HepG2 (cell line): ENCODE data around the gene PIK3R3. TPM values are rescaled to one million over a fixed set of nuclear protein-coding genes. Genes with fewer than 3 reads are reported as not detected.

Experiments used
- CHD2 ChIP-seq: IDR thresholded peaks from 2 replicates; pipeline ENCODE4 v1.6.1; 2011; ENCODE audit warnings: low read depth, low read length, improper control_type of control experiment
- ELF4 ChIP-seq: sonication (generic); formaldehyde crosslinking; IDR thresholded peaks from 2 replicates; pipeline ENCODE4 v1.5.0; 2020; ENCODE audit warnings: missing genetic modification reagents, mild to moderate bottlenecking, moderate library complexity, borderline replicate concordance
- JDP2 ChIP-seq: sonication (generic); formaldehyde crosslinking; IDR thresholded peaks from 2 replicates; pipeline ENCODE4 v1.8.1; 2022; ENCODE audit warnings: missing genetic modification reagents, borderline replicate concordance
- MAZ ChIP-seq, 2 experiments: sonication (generic) in 1 of 2; formaldehyde crosslinking in 1 of 2; IDR thresholded peaks; 2 replicates each; pipeline versions ENCODE4 v1.5.0 to v1.6.1; 2012 to 2020; ENCODE audit warnings: low read depth in 2 of 2, mild to moderate bottlenecking in 2 of 2, borderline replicate concordance in 1 of 2, improper control_type of control experiment in 1 of 2, low read length in 1 of 2, missing genetic modification reagents in 1 of 2, moderate library complexity in 1 of 2
- MTF1 ChIP-seq: sonication (generic); formaldehyde crosslinking; IDR thresholded peaks from 2 replicates; pipeline ENCODE4 v1.5.0; 2020; ENCODE audit warnings: missing genetic modification reagents
- NFYB ChIP-seq: sonication (generic); formaldehyde crosslinking; IDR thresholded peaks from 2 replicates; pipeline ENCODE4 v1.4.0; 2020; ENCODE audit warnings: missing genetic modification reagents
- PAX8 ChIP-seq: sonication (generic); formaldehyde crosslinking; IDR thresholded peaks from 2 replicates; pipeline ENCODE4 v1.8.0; 2022; ENCODE audit warnings: mild to moderate bottlenecking, missing genetic modification reagents, borderline replicate concordance
- PCBP2 ChIP-seq: fragments of 200-400 bp; formaldehyde crosslinking; optimal IDR thresholded peaks from 2 replicates; pipeline ENCODE3; 2018; ENCODE audit warnings: low read length, low read depth; ENCODE audit not compliant: poor library complexity, severe bottlenecking
- PLRG1 ChIP-seq: fragments of 450-650 bp; conservative IDR thresholded peaks from 2 replicates; pipeline ENCODE4 v1.6.1; 2016
- SMARCE1 ChIP-seq: fragments of 450-650 bp; IDR thresholded peaks from 2 replicates; pipeline ENCODE4 v1.6.1; 2017; ENCODE audit warnings: borderline replicate concordance
- STAT5B ChIP-seq: sonication (generic); formaldehyde crosslinking; IDR thresholded peaks from 2 replicates; pipeline ENCODE4 v1.4.0; 2020; ENCODE audit warnings: missing genetic modification reagents
- THAP11 ChIP-seq: IDR thresholded peaks from 2 replicates; pipeline ENCODE4 v1.6.1; 2016; ENCODE audit warnings: missing biosample characterization, missing genetic modification reagents
- TRIM24 ChIP-seq: sonication (generic); formaldehyde crosslinking; IDR thresholded peaks from 2 replicates; pipeline ENCODE4 v1.8.0; 2022; ENCODE audit warnings: mild to moderate bottlenecking, missing genetic modification reagents
- ZBTB20 ChIP-seq: sonication (generic); formaldehyde crosslinking; IDR thresholded peaks from 2 replicates; pipeline ENCODE4 v1.8.1; 2023; ENCODE audit warnings: missing genetic modification reagents, low read depth, mild to moderate bottlenecking, borderline replicate concordance
- ZFP37 ChIP-seq: sonication (generic); formaldehyde crosslinking; IDR thresholded peaks from 2 replicates; pipeline ENCODE4 v1.4.0; 2020; ENCODE audit warnings: missing genetic modification reagents, borderline replicate concordance
- ZFP62 ChIP-seq: sonication (generic); formaldehyde crosslinking; IDR thresholded peaks from 2 replicates; pipeline ENCODE4 v1.4.0; 2020; ENCODE audit warnings: missing genetic modification reagents
- ZMYM4 ChIP-seq: sonication (generic); formaldehyde crosslinking; IDR thresholded peaks from 2 replicates; pipeline ENCODE4 v1.8.1; 2023; ENCODE audit warnings: mild to moderate bottlenecking, missing genetic modification reagents
- ZNF549 ChIP-seq: sonication (generic); formaldehyde crosslinking; IDR thresholded peaks from 2 replicates; pipeline ENCODE4 v1.5.0; 2020; ENCODE audit warnings: missing genetic modification reagents
- ZNF720 ChIP-seq: sonication (generic); formaldehyde crosslinking; IDR thresholded peaks from 2 replicates; pipeline ENCODE4 v1.4.0; 2020; ENCODE audit warnings: missing genetic modification reagents
- ZNF737 ChIP-seq: sonication (generic); formaldehyde crosslinking; IDR thresholded peaks from 2 replicates; pipeline ENCODE4 v1.5.0; 2020; ENCODE audit warnings: missing genetic modification reagents, mild to moderate bottlenecking, borderline replicate concordance
- polyA plus RNA-seq, 8 experiments: library from polyadenylated mRNA; depleted of rRNA in 3 of 8; stranded (reverse) in 7 of 8; unstranded in 1 of 8; fragments of >200 nt; fragmentation: Illumina TruSeq in 4 of 8; extraction: Trizol in 4 of 8; gene quantifications; 2 replicates each; pipeline versions ENCODE4 v1.2.1 to v1.2.3, GENCODE V29; 2011 to 2016; ENCODE audit warnings: low read depth in 4 of 8, missing spikeins in 1 of 8, mixed read lengths in 1 of 8; ENCODE audit not compliant: insufficient read depth in 1 of 8
- total RNA-seq, 5 experiments: library from RNA; depleted of rRNA; stranded (reverse); fragments of >200 nt; fragmentation: Illumina TruSeq; extraction: Trizol; gene quantifications; 2 replicates each; pipeline ENCODE4 v1.2.3, GENCODE V29; 2016; ENCODE audit warnings: low read depth in 1 of 5
- TF ChIP-seq, protein P1 (sequence below): sonication (generic); formaldehyde crosslinking; IDR thresholded peaks from 2 replicates; pipeline ENCODE4 v1.4.0; 2020; ENCODE audit warnings: missing genetic modification reagents
- TF ChIP-seq, protein P2 (sequence below): sonication (generic); formaldehyde crosslinking; conservative IDR thresholded peaks from 2 replicates; pipeline ENCODE4 v1.4.0; 2020; ENCODE audit warnings: missing genetic modification reagents
- TF ChIP-seq, protein P3 (sequence below): sonication (generic); formaldehyde crosslinking; IDR thresholded peaks from 2 replicates; pipeline ENCODE4 v1.4.0; 2020; ENCODE audit warnings: missing genetic modification reagents
- TF ChIP-seq, protein P4 (sequence below): IDR thresholded peaks from 2 replicates; pipeline ENCODE4 v1.6.1; 2016; ENCODE audit warnings: low read depth, borderline replicate concordance

The PIK3R3 gene
- total and polyA plus RNA-seq, 2 of the 13 experiments (the other 11 are each of a cell fraction or from before 2014, with no cell fraction given): 0.37 to 6.9 TPM

DNA sequence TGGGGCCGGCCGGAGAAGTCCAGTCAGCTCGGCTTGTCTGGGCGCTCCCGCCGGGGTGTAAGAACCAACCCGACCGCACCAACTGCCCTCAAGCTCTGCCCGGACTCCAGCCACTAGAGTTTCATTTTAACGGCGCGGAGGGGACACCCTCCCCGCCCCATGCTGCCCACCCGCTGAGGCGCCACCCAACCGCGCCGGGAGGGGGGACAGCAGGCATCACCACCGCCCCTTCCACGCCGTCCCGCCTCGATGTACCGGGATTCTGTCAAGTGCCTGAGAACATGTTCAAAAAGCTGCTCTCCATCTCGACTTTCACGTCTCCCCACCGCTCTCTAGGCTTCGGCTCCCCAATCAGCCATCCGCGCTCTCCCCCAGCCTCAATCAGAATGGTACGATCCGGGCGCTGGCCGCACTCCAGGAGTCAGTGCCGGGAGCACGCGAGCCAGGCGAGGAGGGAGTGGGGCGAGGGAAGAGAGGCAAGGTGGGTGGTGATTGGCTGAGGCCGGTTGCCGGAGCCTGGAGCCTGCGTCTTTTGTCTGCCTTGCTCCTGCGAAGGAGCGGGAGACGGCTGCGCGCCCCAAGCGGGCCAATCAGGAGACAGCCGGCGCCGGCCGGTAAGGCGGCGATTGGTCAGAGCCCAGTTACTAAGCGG lies at the start of gene PIK3R3 (continued):
- TF ChIP-seq, protein P1, sequence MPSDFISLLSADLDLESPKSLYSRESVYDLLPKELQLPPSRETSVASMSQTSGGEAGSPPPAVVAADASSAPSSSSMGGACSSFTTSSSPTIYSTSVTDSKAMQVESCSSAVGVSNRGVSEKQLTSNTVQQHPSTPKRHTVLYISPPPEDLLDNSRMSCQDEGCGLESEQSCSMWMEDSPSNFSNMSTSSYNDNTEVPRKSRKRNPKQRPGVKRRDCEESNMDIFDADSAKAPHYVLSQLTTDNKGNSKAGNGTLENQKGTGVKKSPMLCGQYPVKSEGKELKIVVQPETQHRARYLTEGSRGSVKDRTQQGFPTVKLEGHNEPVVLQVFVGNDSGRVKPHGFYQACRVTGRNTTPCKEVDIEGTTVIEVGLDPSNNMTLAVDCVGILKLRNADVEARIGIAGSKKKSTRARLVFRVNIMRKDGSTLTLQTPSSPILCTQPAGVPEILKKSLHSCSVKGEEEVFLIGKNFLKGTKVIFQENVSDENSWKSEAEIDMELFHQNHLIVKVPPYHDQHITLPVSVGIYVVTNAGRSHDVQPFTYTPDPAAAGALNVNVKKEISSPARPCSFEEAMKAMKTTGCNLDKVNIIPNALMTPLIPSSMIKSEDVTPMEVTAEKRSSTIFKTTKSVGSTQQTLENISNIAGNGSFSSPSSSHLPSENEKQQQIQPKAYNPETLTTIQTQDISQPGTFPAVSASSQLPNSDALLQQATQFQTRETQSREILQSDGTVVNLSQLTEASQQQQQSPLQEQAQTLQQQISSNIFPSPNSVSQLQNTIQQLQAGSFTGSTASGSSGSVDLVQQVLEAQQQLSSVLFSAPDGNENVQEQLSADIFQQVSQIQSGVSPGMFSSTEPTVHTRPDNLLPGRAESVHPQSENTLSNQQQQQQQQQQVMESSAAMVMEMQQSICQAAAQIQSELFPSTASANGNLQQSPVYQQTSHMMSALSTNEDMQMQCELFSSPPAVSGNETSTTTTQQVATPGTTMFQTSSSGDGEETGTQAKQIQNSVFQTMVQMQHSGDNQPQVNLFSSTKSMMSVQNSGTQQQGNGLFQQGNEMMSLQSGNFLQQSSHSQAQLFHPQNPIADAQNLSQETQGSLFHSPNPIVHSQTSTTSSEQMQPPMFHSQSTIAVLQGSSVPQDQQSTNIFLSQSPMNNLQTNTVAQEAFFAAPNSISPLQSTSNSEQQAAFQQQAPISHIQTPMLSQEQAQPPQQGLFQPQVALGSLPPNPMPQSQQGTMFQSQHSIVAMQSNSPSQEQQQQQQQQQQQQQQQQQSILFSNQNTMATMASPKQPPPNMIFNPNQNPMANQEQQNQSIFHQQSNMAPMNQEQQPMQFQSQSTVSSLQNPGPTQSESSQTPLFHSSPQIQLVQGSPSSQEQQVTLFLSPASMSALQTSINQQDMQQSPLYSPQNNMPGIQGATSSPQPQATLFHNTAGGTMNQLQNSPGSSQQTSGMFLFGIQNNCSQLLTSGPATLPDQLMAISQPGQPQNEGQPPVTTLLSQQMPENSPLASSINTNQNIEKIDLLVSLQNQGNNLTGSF: peak; percentile 97
- TF ChIP-seq, protein P2, sequence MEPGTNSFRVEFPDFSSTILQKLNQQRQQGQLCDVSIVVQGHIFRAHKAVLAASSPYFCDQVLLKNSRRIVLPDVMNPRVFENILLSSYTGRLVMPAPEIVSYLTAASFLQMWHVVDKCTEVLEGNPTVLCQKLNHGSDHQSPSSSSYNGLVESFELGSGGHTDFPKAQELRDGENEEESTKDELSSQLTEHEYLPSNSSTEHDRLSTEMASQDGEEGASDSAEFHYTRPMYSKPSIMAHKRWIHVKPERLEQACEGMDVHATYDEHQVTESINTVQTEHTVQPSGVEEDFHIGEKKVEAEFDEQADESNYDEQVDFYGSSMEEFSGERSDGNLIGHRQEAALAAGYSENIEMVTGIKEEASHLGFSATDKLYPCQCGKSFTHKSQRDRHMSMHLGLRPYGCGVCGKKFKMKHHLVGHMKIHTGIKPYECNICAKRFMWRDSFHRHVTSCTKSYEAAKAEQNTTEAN (CRISPR knock-in tag): peak; percentile 97
- TF ChIP-seq MTF1 (peak; percentile 95), ELF4 (CRISPR knock-in tag) (peak; percentile 83; the same call in 1 of the 2 replicates), PLRG1 (no peak), ZNF737 (CRISPR knock-in tag) (no peak), ZMYM4 (peak; percentile 90), ZNF720 (CRISPR knock-in tag) (peak; percentile 88; the same call in 1 of the 2 replicates), ZBTB20 (peak; percentile 93; the same call in 1 of the 2 replicates), ZFP62 (CRISPR knock-in tag) (0 out of 2 replicates have a peak, but pooled peaks have one; percentile 68), TRIM24 (no peak), STAT5B (CRISPR knock-in tag) (peak; percentile 91), ZFP37 (peak; percentile 98), CHD2 (no peak), PCBP2 (no peak), MAZ (IDR thresholded peaks at IDR 0.05; ENCODE audit: borderline replicate concordance, low read depth, low read length) (peak; percentile 88), MAZ (CRISPR knock-in tag; IDR thresholded peaks at IDR 0.05; ENCODE audit: low read depth) (peak; percentile 93), SMARCE1 (no peak), JDP2 (CRISPR knock-in tag) (peak; percentile 95), ZNF549 (no peak), THAP11 (peak; percentile 86), PAX8 (CRISPR knock-in tag) (no peak), NFYB (CRISPR knock-in tag) (peak; percentile 92)
- TF ChIP-seq, protein P3, sequence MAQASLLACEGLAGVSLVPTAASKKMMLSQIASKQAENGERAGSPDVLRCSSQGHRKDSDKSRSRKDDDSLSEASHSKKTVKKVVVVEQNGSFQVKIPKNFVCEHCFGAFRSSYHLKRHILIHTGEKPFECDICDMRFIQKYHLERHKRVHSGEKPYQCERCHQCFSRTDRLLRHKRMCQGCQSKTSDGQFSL (CRISPR knock-in tag): peak; percentile 83; the same call in 1 of the 2 replicates
- TF ChIP-seq, protein P4, sequence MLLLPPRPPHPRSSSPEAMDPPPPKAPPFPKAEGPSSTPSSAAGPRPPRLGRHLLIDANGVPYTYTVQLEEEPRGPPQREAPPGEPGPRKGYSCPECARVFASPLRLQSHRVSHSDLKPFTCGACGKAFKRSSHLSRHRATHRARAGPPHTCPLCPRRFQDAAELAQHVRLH (CRISPR knock-in tag): peak; percentile 97
